ENCODE results near the gene APOBEC2.

- TF ChIP-seq CTCF (IDR thresholded peaks at IDR 0.05) (no peak), POLR2A (IDR thresholded peaks at IDR 0.05) (no peak)
Measured at GRCh38 chr6:41040940-41041536, 12.0 kb upstream of the APOBEC2 start.

All from lower leg skin (tissue), 3 donors.